NCI-H748 treated with DMSO at 0.1 percent for 48 hours (cell line): Measurements from ENCODE around the gene OR6C76.

ENCODE experiments used
- DNase-seq: peaks from one replicate; lab custom pipeline; 2025; lab: John Stamatoyannopoulos, UW

Gene OR6C76

GRCh38 chr12:55469291-55469690, 43.2 kb downstream of the OR6C76 start:
- DNase-seq, result no peak

GRCh38 chr12:55470088-55470829, 44.2 kb downstream of the OR6C76 start, which contains the start of gene OR6C70:
Gene OR6C70 (minus strand): TSS chr12:55470138. CDS start chr12:55470138, 0 bp downstream.
- DNase-seq, result no peak

DNA sequence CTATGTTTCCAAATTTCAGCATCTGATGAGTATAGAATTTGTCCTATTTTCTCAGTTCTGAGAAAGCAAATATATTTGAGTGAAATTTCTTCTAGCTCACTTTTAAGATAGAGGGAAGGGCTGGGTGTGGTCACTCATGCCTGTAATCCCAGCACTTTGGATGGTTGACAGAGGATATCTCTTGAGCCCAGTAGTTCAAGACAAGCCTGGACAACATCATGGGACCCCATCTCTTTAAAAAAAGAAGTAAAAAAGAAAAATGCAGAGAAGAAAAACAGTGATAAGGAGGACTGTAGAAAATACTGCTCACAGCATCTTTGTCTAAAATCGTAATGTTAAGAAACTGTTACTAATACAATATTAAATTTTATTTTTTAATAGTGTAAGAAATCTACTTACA, 46.2 kb downstream of the OR6C76 start:
- DNase-seq, result no peak
